ENCODE results near the gene ITM2C. TPM values are rescaled to one million over a fixed set of nuclear protein-coding genes. Genes with fewer than 3 reads are reported as not detected.

ITM2C gene
- total RNA-seq, 1 donor from 2014 or later = 25.0 TPM

GRCh38 chr2:230886671-230887071 lies 21.9 kb downstream of the ITM2C start:
- ATAC-seq (peak; percentile 12), DNase-seq (no peak)
- Histone ChIP-seq H3K4me1 (no peaks in the 10 kb centered on the region), H3K4me3 (no peak overlapping the region), H3K27ac (no peak overlapping the region), H3K27me3 (no peaks in the 10 kb centered on the region), H3K36me3 (no peaks in the 10 kb centered on the region), H3K9me3 (no peaks in the 10 kb centered on the region)
- intact Hi-C loops (cut with DNase I) = no loop called here
- TF ChIP-seq CTCF (IDR thresholded peaks at IDR 0.05) = no peak

- H3K9me3 ChIP-seq = no peaks in the 10 kb centered on the region
- no peaks in the 10 kb centered on the region for H3K27me3 ChIP-seq
- H3K36me3 ChIP-seq = no peaks in the 10 kb centered on the region
- TF ChIP-seq CTCF (IDR thresholded peaks at IDR 0.05) = no peak
- no peak for ATAC-seq
- intact Hi-C loops (cut with DNase I) = no loop called here
- no peaks in the 10 kb centered on the region for H3K4me1 ChIP-seq
- H3K4me3 ChIP-seq = no peak overlapping the region
- DNase-seq = no peak
- no peak overlapping the region for H3K27ac ChIP-seq
These were observed 22.6 kb downstream of the ITM2C start for GRCh38 chr2:230887342-230887741.

- H3K9me3 ChIP-seq = no peaks in the 10 kb centered on the region
- no peak overlapping the region for H3K4me3 ChIP-seq
- no peak for TF ChIP-seq CTCF (IDR thresholded peaks at IDR 0.05)
- H3K4me1 ChIP-seq = no peaks in the 10 kb centered on the region
- peaks cover 6% of the 10 kb centered on the region for H3K27me3 ChIP-seq
- ATAC-seq (no peak), DNase-seq (peak; percentile 32)
- H3K36me3 ChIP-seq = no peaks in the 10 kb centered on the region
- intact Hi-C loops (cut with DNase I) = no loop called here
- no peak overlapping the region for H3K27ac ChIP-seq
These were observed 24.2 kb downstream of the ITM2C start for GRCh38 chr2:230888824-230889400.

- Histone ChIP-seq H3K4me3 (no peak overlapping the region), H3K4me1 (no peaks in the 10 kb centered on the region), H3K27me3 (peaks cover 6% of the 10 kb centered on the region), H3K27ac (no peak overlapping the region), H3K36me3 (no peaks in the 10 kb centered on the region), H3K9me3 (no peaks in the 10 kb centered on the region)
- no peak for ATAC-seq
- intact Hi-C loops (cut with DNase I) = no loop called here
- DNase-seq = peak; percentile 46
- TF ChIP-seq CTCF (IDR thresholded peaks at IDR 0.05) = no peak
These were observed 25.3 kb downstream of the ITM2C start for GRCh38 chr2:230889911-230890601.

- ATAC-seq (no peak), DNase-seq (peak; percentile 18)
- Histone ChIP-seq H3K36me3 (no peaks in the 10 kb centered on the region), H3K9me3 (no peaks in the 10 kb centered on the region), H3K27ac (no peak overlapping the region), H3K27me3 (peaks cover 6% of the 10 kb centered on the region), H3K4me1 (no peaks in the 10 kb centered on the region), H3K4me3 (no peak overlapping the region)
- intact Hi-C loops (cut with DNase I) = no loop called here
- TF ChIP-seq CTCF (IDR thresholded peaks at IDR 0.05) = no peak
These were observed 25.9 kb downstream of the ITM2C start for GRCh38 chr2:230890646-230891045.

Measured in upper lobe of right lung (tissue), 1 donor.